ENCODE data around the gene SND1.

Gene SND1

DNA sequence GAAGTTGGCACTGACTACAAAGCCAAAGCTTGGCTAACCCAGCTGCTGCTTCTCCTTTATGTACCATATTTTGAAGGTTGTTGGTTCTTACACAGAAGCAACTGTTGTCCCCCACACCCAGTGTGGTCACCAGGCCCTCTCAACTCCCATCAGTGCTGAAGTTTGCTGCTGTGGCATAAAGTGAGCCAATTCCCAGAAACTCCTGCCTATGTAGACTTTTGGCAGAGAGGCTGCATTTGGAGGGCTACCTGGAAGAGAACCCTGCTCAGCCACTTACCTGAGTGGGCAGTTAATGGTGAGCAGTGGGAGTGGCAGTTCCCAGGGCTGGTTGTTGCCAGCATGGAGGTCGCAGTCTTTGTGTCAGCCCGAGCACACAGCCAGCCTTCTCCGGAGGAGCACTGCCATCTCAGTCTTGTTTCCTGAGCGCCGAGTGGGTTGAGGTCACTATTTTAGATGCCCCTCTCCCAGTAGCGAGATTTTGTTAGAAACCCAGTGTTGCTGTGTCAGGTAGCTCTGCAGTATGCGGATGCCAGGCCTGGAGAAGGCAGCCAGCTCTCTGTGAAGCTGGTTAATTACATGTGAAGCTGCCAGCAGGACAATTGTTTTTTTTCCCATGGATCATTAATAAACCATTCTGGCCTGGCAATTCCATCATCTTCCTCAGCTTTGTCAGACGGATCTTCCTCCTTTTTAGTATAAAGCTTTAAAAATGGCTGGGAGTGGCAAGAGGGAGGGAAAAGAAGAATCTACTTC is 354.7 kb downstream of the SND1 start:
- no peak overlapping the region for H3K27ac ChIP-seq (ENCODE audit: low read depth, low read length)
- H3K9me2 ChIP-seq (replicated peaks; ENCODE audit: insufficient read depth, low read length), result no peaks in the 10 kb centered on the region
- no peak overlapping the region for H3K9ac ChIP-seq (ENCODE audit: low read length)
- no peak overlapping the region for H3K4me3 ChIP-seq (ENCODE audit: insufficient read depth, low read length, poor library complexity, severe bottlenecking)
- no peaks in the 10 kb centered on the region for H4K20me1 ChIP-seq (ENCODE audit: low read depth, low read length)
- H2AFZ ChIP-seq (ENCODE audit: low read depth, low read length, severe bottlenecking), result no peak overlapping the region
- no peak overlapping the region for H3K4me2 ChIP-seq (ENCODE audit: low read depth, low read length, poor library complexity, severe bottlenecking)
- no peak for TF ChIP-seq EZH2phosphoT487 (conservative IDR thresholded peaks at IDR 0.05; ENCODE audit: low read length)
- TF ChIP-seq, protein P1, sequence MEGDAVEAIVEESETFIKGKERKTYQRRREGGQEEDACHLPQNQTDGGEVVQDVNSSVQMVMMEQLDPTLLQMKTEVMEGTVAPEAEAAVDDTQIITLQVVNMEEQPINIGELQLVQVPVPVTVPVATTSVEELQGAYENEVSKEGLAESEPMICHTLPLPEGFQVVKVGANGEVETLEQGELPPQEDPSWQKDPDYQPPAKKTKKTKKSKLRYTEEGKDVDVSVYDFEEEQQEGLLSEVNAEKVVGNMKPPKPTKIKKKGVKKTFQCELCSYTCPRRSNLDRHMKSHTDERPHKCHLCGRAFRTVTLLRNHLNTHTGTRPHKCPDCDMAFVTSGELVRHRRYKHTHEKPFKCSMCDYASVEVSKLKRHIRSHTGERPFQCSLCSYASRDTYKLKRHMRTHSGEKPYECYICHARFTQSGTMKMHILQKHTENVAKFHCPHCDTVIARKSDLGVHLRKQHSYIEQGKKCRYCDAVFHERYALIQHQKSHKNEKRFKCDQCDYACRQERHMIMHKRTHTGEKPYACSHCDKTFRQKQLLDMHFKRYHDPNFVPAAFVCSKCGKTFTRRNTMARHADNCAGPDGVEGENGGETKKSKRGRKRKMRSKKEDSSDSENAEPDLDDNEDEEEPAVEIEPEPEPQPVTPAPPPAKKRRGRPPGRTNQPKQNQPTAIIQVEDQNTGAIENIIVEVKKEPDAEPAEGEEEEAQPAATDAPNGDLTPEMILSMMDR (IDR thresholded peaks at IDR 0.05; ENCODE audit: insufficient read depth, low read length, poor library complexity, severe bottlenecking), result no peak
- no peaks in the 10 kb centered on the region for H3K9me3 ChIP-seq (ENCODE audit: insufficient read depth, low read length)
- H3K79me2 ChIP-seq (ENCODE audit: insufficient read depth, low read length), result no peaks in the 10 kb centered on the region
- H3K36me3 ChIP-seq (ENCODE audit: low read length), result no peaks in the 10 kb centered on the region
- no peaks in the 10 kb centered on the region for H3K27me3 ChIP-seq (ENCODE audit: low read length)
- no peaks in the 10 kb centered on the region for H3F3A ChIP-seq (ENCODE audit: insufficient read depth)

DNA sequence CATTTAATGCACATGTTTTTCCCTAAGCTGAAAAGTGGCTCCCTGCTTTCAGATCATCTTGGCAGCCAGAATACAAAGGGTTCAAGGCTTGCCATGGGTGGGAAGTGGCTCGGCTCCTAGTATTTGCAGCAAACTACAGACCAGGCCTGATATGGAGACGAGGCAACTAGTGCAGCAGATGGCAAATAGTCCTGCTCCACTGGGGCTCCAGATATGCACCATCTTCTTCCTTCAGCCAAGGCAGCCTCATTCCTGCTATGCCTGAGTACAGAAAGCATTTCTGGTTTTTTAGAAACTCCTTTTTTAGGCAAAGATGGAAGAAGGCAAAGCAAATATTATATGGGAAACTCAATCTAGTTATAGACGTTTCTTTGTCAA is 355.3 kb downstream of the SND1 start:
- no peak overlapping the region for H3K4me3 ChIP-seq (ENCODE audit: insufficient read depth, low read length, poor library complexity, severe bottlenecking)
- no peak overlapping the region for H3K4me2 ChIP-seq (ENCODE audit: low read depth, low read length, poor library complexity, severe bottlenecking)
- no peaks in the 10 kb centered on the region for H3K79me2 ChIP-seq (ENCODE audit: insufficient read depth, low read length)
- no peaks in the 10 kb centered on the region for H3K27me3 ChIP-seq (ENCODE audit: low read length)
- TF ChIP-seq EZH2phosphoT487 (conservative IDR thresholded peaks at IDR 0.05; ENCODE audit: low read length), result no peak
- TF ChIP-seq, protein P1 (IDR thresholded peaks at IDR 0.05; ENCODE audit: insufficient read depth, low read length, poor library complexity, severe bottlenecking), result no peak
- H3F3A ChIP-seq (ENCODE audit: insufficient read depth), result no peaks in the 10 kb centered on the region
- no peaks in the 10 kb centered on the region for H3K36me3 ChIP-seq (ENCODE audit: low read length)
- H3K9me2 ChIP-seq (replicated peaks; ENCODE audit: insufficient read depth, low read length), result no peaks in the 10 kb centered on the region
- H3K9me3 ChIP-seq (ENCODE audit: insufficient read depth, low read length), result no peaks in the 10 kb centered on the region
- H2AFZ ChIP-seq (ENCODE audit: low read depth, low read length, severe bottlenecking), result no peak overlapping the region
- no peak overlapping the region for H3K9ac ChIP-seq (ENCODE audit: low read length)
- no peaks in the 10 kb centered on the region for H4K20me1 ChIP-seq (ENCODE audit: low read depth, low read length)
- H3K27ac ChIP-seq (ENCODE audit: low read depth, low read length), result no peak overlapping the region

DNA sequence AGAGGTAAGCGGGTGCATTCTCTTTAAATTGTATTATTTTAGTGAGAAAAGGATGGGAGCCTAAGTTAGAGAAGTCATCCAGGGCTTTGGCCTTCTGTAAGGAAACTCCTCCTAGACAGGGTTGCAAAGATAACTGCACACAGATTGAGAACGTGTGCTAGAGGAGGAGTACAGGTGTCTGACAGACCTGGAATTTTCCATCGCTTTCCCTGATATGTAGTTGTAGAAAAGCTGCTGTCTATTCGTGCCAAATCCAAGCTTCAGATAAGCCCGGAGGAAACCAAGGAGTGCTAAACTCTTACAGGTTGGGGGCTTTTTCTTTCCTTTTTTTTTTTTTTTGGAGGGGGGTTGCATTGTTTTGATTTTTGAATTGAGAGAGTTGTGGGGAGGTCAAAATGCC is 356.1 kb downstream of the SND1 start:
- no peaks in the 10 kb centered on the region for H3F3A ChIP-seq (ENCODE audit: insufficient read depth)
- H3K9ac ChIP-seq (ENCODE audit: low read length), result no peak overlapping the region
- H2AFZ ChIP-seq (ENCODE audit: low read depth, low read length, severe bottlenecking), result no peak overlapping the region
- H3K9me3 ChIP-seq (ENCODE audit: insufficient read depth, low read length), result no peaks in the 10 kb centered on the region
- no peak overlapping the region for H3K4me3 ChIP-seq (ENCODE audit: insufficient read depth, low read length, poor library complexity, severe bottlenecking)
- no peaks in the 10 kb centered on the region for H4K20me1 ChIP-seq (ENCODE audit: low read depth, low read length)
- H3K79me2 ChIP-seq (ENCODE audit: insufficient read depth, low read length), result no peaks in the 10 kb centered on the region
- TF ChIP-seq EZH2phosphoT487 (conservative IDR thresholded peaks at IDR 0.05; ENCODE audit: low read length), result no peak
- TF ChIP-seq, protein P1 (IDR thresholded peaks at IDR 0.05; ENCODE audit: insufficient read depth, low read length, poor library complexity, severe bottlenecking), result no peak
- no peaks in the 10 kb centered on the region for H3K27me3 ChIP-seq (ENCODE audit: low read length)
- no peak overlapping the region for H3K27ac ChIP-seq (ENCODE audit: low read depth, low read length)
- H3K9me2 ChIP-seq (replicated peaks; ENCODE audit: insufficient read depth, low read length), result no peaks in the 10 kb centered on the region
- H3K36me3 ChIP-seq (ENCODE audit: low read length), result no peaks in the 10 kb centered on the region
- no peak overlapping the region for H3K4me2 ChIP-seq (ENCODE audit: low read depth, low read length, poor library complexity, severe bottlenecking)

Measured in SU-DHL-6 (cell line).